ENCODE data around the gene PSENEN. TPM values are rescaled to one million over a fixed set of nuclear protein-coding genes. Genes with fewer than 3 reads are reported as not detected.

The PSENEN gene
- total RNA-seq, 3 donors from 2014 or later = 37.4 to 54.1 (median 54.0) TPM

DNA sequence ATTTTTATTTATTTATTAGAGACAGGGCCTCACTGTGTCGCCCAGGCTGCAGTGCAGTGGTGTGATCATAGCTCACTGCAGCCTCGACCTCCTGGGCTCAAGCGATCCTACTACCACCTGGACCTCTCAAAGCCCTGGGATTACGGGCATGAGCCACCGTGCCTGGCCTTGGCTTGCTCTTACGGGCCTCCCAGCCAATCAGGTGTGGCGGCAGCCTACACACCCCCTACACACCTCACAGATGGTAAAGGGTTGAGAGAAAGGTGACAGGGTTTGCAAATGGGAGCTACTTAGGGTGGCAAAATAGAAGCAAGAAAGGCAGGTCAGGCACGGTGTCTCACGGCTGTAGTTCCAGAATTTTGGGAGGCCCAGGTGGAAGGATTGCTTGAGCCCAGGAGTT, 42.1 kb upstream of the PSENEN start:
- Histone ChIP-seq H3K27me3 (no peaks in the 10 kb centered on the region), H3K4me3 (peak overlapping the region in 1 of 3 donors; percentile 73), H3K36me3 (no peaks in the 10 kb centered on the region), H3K9me3 (no peaks in the 10 kb centered on the region), H3K4me1 (no peaks in the 10 kb centered on the region), H3K27ac (no peak overlapping the region)
- intact Hi-C loops (cut with DNase I; ENCODE audit: low total_unique reads) = no loop called here
- DNase-seq (ENCODE audit: low spot score in 2 of 2) = no peak
- TF ChIP-seq, protein P1, sequence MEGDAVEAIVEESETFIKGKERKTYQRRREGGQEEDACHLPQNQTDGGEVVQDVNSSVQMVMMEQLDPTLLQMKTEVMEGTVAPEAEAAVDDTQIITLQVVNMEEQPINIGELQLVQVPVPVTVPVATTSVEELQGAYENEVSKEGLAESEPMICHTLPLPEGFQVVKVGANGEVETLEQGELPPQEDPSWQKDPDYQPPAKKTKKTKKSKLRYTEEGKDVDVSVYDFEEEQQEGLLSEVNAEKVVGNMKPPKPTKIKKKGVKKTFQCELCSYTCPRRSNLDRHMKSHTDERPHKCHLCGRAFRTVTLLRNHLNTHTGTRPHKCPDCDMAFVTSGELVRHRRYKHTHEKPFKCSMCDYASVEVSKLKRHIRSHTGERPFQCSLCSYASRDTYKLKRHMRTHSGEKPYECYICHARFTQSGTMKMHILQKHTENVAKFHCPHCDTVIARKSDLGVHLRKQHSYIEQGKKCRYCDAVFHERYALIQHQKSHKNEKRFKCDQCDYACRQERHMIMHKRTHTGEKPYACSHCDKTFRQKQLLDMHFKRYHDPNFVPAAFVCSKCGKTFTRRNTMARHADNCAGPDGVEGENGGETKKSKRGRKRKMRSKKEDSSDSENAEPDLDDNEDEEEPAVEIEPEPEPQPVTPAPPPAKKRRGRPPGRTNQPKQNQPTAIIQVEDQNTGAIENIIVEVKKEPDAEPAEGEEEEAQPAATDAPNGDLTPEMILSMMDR (IDR thresholded peaks at IDR 0.05) = no peak
- TF ChIP-seq POLR2A (IDR thresholded peaks at IDR 0.05) = no peak
- no peak for TF ChIP-seq POLR2AphosphoS5 (IDR thresholded peaks at IDR 0.05)

DNA sequence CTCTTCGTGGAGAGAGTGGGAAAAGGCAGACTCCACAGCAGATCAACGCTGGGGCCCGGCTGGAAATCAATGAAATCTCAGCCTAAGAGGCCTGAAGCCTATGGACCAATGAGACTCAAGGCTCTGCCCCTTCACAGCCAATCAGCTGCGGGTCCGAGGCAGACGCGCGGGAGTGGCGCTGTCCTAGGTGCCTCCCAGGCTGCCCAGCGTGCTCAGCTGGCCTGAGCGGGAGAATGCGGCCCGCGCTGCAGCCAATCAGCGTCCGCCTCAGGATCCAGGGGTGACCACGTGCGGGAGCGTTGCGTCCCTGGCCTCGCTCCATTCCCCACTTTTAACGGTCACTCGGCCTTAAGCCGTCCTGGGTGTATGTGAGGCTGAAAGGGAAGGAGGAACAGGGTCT, 41.2 kb upstream of the PSENEN start, which contains the start of gene ZBTB32:
ZBTB32 (plus strand) TSS at position 341 of the 400 bp plus-strand sequence. CDS start 10,069 bp downstream, outside the sequence.
- intact Hi-C loops (cut with DNase I; ENCODE audit: low total_unique reads) = no loop called here
- no peaks in the 10 kb centered on the region for H3K27me3 ChIP-seq
- TF ChIP-seq POLR2AphosphoS5 (IDR thresholded peaks at IDR 0.05) (no peak), POLR2A (IDR thresholded peaks at IDR 0.05) (no peak)
- TF ChIP-seq, protein P1 (IDR thresholded peaks at IDR 0.05) = no peak
- no peaks in the 10 kb centered on the region for H3K4me1 ChIP-seq
- no peak within 1 kb of the TSS for H3K27ac ChIP-seq
- H3K36me3 ChIP-seq = no peaks in the 10 kb centered on the region
- no peak within 1 kb of the TSS for H3K4me3 ChIP-seq
- H3K9me3 ChIP-seq = no peaks in the 10 kb centered on the region
- DNase-seq (ENCODE audit: low spot score in 2 of 2) = no peak

DNA sequence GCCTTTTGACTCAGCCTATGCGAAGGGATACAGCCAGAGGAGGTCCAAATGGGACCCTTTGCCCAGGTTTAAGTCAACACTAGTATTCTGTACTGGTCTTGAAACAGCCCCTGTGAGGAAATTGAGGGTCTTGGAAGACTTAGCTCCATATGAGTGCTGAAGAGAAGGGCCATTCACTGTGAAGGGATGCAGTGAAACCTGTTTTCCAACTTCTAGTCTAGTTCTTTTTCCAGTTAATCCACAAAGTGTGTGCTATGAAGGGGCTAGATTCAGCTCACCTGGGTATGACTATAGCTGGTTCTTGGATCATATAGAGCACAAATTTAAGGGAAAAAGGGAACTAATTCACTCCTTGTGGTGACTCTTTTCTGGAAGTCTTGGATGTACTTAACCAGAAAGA, 37.1 kb upstream of the PSENEN start:
- DNase-seq (ENCODE audit: low spot score in 2 of 2) = no peak
- Histone ChIP-seq H3K27ac (no peak overlapping the region), H3K27me3 (no peaks in the 10 kb centered on the region), H3K4me1 (no peaks in the 10 kb centered on the region), H3K36me3 (no peaks in the 10 kb centered on the region), H3K9me3 (no peaks in the 10 kb centered on the region), H3K4me3 (no peak overlapping the region)
- TF ChIP-seq, protein P1 (IDR thresholded peaks at IDR 0.05) = no peak
- no peak for TF ChIP-seq POLR2A (IDR thresholded peaks at IDR 0.05)
- TF ChIP-seq POLR2AphosphoS5 (IDR thresholded peaks at IDR 0.05) = no peak
- intact Hi-C loops (cut with DNase I; ENCODE audit: low total_unique reads) = no loop called here

DNA sequence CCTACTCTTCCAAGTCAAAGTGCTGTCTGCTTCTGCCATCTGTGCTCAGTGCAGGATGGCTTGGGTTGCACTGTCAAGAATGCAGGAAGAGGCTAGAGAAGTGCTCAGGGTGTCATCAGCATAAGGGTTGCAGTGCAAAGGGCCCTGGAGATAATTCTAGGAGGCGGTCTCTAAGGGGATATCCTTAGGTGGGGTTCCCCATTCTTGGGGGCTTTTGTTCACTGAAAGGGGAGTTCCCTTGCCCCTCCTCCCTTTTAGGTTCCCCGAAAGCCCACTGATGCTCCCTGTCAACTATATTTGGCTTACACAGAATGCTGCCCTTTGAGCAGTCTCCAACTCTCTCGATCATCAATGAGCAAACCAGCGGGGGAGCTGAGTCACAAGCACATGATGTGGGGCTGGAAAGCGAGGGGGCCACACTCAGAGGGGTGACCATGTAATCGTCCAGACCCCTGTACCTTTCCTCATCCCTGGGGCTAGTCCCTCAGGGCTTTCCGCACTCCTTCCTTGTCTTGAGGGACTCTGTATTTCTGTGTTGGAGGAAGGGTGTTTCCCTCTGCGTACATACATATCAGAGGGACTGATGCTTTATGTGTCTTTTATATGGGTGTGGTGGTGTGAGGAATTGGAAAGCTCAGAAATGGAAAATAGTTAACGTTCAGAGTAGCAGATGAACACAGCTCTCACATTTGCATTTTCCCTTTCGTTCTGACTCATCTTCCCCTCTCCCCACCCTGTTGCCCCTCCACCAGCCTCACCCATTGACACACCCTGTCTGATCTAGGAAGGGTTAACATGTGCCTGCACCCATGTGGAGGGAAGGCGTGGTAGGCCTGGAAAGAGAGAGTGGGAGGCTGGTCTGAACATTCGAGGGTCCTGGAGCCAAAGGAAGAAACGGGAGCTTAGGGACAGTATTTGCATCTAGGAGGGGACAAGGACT, 34.4 kb upstream of the PSENEN start:
- TF ChIP-seq POLR2AphosphoS5 (IDR thresholded peaks at IDR 0.05) (no peak), POLR2A (IDR thresholded peaks at IDR 0.05) (no peak)
- TF ChIP-seq, protein P1 (IDR thresholded peaks at IDR 0.05) = no peak
- intact Hi-C loops (cut with DNase I; ENCODE audit: low total_unique reads) = no loop called here

More for the DNA sequence above, 34.4 kb upstream of the PSENEN start:
- no peaks in the 10 kb centered on the region for H3K9me3 ChIP-seq
- H3K27ac ChIP-seq = no peak overlapping the region
- no peaks in the 10 kb centered on the region for H3K27me3 ChIP-seq
- H3K4me3 ChIP-seq = no peak overlapping the region
- H3K36me3 ChIP-seq = no peaks in the 10 kb centered on the region
- no peak for DNase-seq (ENCODE audit: low spot score in 2 of 2)
- H3K4me1 ChIP-seq = peaks cover 7 to 8% of the 10 kb centered on the region in 2 donors
